NOMO-1 (cell line): ENCODE data around the gene CCDC85C.

Source experiments
- DNase-seq, 2 experiments: peaks; one replicate each; lab custom pipeline; 2025; ENCODE audit not compliant: unreplicated experiment in 2 of 2; lab: John Stamatoyannopoulos, UW

The CCDC85C gene

DNA sequence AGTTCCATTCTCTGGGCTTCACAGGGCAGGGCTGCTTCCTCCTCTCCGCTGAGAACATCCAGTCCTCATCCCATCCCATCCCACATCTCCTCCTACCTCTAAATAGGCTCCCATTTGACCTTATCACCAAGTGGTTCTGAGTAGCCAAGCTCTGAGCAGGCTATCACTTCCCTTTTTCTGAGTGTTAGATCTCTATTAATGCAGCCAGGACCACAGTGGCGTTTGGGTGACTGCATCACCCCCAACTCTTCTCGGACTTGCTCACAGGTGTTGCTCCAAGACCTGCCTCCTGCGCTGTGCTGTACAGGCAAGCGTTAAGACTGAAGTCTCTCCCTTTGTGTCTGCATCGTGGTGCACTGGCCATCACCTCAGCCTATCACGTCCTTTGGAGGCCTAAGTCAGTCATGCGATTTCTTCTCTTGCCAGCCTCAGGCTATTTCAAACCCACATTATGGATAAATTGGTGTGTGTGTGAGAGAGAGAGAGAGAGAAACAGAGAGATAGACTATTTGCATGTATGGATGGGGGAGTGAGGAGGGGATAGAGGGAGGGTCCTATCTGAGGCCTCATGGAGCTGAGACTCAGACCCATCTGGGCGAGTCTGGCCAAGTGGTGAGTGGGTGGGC, 28.5 kb upstream of the CCDC85C start:
- DNase-seq, result no peak

DNA sequence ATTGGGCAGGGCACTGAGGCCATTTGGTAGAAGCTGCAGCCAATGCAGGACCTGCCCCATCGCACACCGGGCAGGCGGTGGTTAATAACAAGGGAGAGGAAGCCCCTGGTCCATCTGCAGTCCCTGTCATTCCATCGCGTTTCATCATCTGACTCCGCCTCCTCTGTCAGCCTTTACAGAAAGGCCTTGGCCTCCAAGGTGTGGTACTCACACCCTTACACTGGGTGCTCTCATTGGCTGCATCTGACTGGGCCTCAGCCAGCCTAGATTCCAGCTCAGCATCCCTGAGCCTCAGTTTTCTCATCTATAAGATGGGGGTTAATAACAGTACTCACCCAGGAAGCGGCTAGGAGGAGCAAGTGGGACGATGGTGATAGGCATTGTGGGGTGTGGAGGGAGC, 26.2 kb upstream of the CCDC85C start:
- DNase-seq, result no peak

DNA sequence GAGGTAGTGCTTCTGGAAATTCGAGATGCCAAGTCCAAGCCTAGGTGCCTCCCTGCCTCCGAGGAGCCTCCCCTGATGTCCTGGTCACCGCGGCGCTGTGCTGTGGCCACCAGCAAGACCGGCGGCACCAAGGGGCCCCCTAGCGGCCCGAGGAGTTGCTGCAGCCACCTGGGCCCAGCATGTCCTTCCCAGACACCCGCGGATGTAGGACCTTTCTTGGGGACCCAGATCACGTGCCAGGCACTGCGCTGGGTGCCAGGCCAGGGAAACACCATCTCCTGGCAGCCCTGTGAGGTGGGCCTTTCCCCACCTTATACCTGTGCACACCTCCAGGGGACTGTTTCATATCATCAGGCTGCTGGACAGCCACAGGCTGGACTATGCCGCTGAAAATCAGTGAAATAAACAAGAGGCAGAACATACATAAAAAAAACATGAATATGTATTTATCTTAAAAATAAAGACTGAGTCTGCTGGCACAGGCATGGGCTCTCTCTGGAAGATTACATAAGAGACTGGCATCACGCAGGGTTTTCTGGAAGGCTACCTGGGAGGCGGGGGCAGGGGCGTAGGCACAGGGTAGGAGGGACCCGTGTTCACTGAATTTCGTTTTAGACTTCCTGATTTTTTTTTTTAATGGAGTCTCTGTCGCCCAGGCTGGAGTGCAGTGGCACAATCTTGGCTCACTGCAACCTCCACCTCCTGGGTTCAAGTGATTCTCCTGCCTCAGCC, 25.0 kb upstream of the CCDC85C start:
- DNase-seq, result peak; percentile 46 to 58

DNA sequence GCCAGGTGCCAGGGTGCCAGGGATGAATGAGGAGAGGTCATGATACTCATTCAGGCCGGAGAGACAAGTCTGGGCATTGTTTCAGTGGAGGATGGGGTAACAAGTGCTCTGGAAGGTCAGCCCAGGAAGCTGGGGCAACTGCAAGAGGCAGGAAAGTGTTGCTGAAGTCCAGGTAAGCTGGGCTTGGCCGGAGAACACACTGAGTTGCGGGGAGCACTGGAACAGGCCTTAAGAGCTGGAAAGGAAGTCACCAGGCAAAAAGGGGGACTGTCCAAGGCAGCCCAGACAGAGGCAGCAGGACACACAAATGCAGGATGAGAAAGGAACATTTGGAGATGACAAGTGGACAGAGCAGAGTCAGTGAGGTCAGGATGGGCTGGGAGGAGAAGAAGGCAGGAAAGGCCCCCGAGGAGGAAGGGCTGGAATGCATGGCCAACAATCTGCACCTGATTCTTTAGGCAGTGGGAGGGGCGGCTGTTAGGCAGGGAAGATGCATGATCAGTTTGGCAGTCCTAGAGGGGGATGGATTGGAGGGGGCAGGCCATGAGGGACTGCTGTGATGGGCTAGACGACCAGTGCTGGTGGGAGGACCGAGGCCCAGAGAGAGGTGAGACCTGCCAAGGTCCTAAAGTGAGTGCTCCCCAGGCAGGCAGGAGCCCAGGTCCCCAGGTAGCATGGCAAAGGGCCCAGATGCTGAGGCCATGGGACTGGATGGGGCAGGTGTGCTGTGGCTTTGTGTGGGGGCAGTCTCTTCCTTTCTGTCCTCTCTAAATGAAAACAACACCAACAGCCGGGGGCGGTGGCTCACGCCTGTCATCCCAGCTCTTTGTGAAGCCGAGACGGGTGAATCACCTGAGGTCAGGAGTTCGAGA, 23.7 kb upstream of the CCDC85C start:
- no peak for DNase-seq

DNA sequence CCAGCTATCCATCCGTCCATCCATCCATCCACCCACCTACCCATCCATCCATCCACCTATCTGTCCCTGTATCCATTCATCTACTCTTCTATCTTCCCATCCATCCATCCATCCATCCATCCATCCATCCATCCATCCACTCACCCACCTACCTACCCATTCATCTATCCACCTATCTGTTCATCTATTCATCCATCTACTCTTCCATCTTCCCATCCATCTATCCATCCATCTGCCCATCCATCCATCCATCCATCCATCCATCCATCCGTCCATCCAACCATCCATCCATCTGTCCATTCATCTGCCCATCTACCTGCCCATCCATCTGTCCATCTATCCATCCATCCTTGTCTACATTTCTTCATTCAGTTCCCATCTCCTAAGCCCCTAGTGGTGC, 23.1 kb upstream of the CCDC85C start:
- no peak for DNase-seq

DNA sequence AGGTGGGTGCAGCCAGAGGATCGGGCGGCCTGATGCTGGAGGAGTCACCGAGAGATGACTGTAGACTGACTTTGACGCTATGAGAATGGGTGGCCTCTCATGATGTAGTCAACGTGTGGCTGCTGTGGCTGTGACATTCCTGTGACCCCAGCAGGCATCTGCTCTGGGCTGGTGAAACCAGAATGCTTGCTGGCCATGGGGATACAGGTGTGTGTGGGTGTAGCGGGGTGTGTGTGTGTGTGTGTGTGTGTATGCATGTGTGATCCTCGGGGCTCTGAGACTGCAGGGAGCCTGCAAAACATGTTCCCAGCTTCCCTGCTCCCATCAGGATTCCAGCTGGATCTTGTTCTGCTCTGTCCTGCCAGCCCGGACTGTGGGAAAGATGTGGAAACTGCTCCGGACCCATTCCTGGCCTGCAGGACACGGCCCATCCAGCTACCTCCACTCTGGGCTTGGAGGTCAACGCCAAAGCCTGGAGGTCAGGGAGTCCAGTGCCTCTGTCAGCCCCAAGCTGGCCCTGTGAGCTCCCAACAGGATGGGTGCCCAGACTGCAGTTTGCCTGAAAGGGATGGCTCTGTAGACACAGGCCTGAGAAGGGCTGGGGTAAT, 22.1 kb upstream of the CCDC85C start:
- no peak for DNase-seq

DNA sequence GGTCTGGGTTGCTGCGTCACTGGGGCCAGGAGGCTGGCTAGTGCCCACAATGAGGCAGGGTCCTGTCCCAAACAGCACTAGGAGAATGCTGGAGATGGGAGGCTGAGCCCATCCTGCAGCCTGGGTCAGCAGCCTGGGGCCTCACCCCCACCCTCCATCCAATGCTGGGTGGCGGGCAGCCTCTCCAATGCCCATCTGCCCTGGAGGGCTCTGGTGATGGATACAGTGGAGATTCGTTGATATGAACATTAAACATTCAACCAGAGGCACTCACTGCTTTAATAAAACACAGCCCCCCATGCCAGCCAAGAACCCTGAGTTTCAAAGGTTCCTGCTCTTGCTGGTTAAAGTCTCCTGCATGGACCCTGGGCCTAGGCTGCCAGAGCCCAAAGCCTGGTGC, 21.5 kb upstream of the CCDC85C start:
- DNase-seq, result no peak

DNA sequence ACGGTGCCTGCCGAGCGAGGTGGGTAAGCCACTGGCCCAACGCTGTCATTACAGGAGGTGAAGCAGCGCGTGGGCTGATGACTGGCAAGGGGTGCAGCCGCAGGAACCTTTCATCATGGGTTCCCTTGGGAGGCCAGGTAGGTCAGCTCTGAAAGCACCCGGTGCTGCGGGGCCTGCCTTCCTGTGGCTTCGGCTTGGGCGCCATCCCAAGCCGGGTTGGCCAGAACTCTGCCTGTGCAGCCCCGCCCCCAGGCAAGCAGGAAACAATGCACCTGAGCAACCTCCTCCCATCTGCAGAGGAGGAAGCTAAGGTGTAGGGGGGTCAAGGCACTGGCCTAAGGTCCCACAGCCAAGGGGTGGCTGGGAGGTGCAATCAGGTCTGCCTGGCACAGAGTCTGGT, 21.0 kb upstream of the CCDC85C start:
- DNase-seq, result no peak

DNA sequence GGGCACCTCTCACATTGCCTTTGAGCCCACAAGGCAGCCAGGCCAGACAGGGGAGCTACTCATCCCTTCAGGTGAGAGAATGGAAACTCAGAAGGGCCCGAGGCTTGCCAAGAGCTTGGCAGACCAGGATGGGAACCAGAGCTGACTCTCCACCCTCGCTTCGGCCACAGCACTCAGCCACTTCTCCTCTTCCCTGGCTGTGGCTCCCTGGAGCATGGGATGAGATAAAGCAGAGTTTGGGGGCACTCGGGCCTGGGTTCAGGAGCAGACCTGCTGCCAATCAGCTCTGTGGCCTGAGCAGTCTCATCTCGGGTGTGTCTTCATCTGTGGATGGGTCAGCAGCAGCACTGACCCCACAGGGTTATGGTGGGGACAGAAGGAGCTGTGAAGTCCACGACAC, 20.0 kb upstream of the CCDC85C start:
- no peak for DNase-seq

DNA sequence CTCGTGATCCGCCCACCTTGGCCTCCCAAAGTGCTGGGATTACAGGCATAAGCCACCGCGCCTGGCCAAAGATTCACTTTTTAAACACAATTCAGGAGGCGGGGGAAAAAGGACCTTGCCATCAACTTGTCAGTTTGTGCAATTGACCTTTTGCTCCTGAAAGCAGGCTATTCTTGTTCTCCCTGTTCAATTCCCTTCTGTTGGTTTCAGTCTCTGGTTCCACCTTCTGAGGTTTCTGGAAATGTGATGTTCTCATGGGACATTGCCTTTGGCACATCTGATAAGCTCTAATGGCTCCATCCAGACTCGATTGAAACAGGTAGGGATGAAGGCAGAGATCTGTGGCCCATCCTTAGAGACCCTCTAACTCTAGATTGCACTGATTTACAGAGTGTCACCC, 17.9 kb upstream of the CCDC85C start:
- DNase-seq, result no peak

DNA sequence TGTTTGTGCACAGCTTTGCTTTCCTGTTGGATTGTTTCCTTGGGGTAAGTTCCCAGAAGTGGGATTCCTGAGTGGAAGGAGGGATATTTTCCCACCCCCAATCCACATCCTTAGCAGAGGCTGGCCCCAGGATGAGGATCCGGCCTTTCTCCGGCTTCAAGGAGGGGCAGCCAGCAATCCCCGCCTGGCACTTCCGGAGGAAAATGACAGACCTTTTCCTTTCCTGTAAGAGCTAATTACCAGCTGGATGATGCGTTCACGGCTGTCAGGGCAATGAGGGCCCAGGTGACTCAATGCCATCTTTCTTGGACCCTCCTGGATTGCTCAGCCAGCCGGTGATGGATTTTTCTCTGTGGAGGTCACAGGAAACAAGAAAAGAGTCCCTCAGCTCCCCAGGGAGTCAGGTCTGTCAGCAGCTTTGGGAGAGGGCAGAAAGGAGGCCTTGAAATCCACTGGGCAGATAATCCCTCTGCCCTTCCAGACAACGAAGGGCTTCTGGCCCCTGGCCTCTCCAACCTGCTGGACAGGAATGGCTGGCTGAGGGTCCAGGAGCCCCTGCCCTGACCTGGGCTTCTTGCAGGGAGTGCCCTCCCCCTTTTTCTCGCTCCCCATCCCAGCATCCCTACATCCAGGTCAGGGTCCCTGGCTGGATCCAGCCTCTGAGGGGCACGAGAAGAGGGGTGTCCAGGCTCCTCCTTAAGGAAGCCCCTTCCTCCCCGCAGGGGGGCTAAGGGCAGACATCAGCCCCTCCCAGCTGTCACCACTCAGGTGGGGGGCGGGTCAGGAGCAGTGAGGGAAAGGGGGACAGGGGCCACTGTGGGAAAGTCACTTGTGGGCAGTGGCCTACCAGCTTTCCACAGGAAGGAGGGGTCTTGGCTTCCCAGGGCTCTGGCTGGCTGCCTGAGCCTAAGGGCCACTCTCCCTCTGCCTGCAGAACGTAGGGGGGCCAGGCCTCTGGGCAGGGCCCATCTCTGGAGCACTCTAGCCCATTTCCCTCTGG, 16.1 kb upstream of the CCDC85C start:
- DNase-seq, result no peak

DNA sequence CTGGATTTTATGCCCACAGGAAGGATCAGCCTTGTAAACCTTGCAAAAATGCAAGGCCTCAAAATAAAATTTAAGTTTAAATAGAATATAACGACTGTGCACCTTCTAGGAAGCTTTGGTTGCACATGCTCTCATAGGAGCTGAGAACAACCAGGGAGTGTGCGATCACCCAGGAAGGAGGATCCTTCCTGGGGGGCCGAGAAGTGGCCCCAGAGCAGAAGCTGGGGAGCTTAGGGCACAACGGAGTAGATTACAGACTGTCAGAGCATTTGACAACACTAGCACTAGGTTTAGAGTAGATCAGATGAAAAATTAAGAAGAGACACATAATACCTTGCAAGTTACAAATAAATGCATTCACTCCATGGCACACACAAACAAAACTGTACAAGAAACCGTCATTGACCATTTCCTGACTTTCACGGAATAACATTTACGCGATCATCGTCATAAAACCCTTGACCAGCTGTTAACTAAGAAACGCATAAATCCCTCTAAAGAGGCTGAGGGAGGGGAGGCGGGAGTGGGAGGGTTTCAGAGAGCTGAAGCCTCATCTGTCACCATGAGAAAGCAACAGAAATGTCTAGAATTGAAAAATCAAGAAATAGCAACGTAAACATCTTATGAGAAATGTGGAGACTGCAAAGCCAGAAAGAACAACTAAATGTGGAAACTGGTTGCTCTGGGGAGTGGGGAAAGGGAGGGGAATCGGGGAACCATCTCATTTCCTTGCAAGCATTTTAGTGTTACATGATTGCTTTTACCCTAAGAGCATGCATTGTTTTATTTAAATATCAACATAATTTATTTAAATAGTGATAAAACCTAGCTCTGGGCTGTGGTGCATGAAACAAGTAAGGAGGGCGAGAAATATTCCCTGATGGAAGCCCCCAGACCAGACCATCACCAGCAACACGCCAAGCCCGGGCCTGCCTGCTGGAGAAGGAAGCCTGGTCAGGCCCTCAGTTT, 13.1 kb upstream of the CCDC85C start:
- DNase-seq, result no peak

DNA sequence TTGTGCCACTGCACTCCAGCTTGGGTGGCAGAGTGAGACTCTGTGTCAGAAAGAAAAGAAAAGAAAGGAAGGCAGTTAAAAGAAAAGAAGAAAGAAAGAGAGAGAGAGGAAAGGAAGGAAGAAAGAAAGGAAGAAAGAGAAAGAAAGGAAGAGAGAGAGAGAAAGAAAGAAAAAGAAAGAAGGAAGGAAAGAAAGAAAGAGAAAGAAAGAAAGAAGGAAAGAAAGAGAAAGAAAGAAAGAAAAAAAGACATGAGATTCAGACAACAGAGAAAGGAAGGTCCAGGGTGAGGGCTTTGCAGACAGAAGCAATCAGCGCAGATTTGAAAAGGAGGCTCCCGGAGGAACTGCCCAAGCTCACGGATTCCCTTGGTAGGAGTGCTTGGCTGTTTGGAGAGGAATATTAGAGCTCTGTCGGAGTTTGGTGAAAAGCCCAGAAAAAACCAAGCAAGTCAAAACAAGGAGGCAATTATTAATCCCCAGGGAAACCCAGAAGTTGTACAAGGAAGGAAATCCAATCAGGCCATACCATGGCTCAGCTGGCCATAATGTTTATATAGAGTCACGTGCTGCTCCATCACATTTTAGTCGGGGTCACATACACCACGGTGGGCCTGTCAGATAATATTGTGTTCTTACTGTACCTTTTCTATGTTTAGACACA, 11.6 kb upstream of the CCDC85C start:
- no peak for DNase-seq

DNA sequence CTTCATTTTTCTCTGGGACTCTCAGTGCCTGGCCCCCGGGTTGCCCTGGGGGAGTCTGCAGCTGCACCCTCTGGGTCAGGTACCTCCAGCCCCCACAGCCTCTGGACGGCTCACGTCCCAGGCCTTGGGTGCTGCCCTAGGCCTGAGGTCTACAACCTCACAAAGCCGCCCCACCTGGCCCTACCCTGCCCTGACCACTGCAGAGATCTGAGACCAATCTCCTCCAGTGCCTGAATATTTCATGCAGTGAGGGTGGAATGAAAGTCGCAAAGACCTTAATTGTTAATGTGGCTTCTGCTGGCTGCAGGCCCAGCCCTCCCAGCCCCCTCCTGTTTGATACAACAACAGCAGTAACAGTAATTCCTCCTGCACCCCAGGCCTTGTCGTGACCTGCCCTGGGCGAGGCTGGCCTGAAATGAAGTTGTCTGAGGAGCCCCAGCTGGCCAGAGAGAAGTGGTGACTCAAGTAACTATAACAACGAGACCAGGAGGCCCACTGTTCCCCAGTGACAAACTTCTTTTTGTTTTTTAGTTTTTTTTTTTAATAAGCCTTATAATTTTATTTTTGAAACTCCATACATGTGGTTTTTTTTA, 8.8 kb upstream of the CCDC85C start:
- DNase-seq, result no peak

DNA sequence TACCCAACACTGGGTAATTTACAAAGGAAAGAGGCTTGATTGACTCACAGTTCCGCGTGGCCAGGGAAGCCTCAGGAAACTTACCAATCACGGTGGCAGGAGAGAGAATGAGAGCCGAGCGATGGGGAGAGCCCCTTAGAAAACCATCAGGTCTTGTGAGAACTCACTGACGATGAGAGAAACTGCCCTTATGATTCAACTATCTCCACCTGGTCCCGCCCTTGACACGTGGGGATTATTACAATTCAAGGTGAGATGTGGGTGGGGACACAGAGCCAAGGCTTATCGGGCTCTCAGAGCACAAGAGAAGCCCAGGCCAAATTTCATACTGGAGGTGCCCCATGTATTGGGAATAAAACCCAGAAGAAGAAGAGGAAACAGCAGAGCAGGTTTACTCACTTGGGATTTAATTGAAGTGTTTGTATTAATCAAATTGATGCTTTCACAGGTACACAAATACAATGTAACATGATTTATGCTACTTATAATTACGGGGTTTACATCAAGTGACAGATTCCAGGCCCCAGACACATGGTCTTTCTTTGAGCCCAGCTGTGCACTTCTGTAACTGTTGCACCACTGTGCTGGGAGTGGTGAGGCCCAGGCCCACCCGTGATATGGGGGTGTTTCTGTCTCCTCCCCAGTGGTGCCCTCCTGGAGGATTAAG, 8.2 kb upstream of the CCDC85C start:
- DNase-seq, result no peak

DNA sequence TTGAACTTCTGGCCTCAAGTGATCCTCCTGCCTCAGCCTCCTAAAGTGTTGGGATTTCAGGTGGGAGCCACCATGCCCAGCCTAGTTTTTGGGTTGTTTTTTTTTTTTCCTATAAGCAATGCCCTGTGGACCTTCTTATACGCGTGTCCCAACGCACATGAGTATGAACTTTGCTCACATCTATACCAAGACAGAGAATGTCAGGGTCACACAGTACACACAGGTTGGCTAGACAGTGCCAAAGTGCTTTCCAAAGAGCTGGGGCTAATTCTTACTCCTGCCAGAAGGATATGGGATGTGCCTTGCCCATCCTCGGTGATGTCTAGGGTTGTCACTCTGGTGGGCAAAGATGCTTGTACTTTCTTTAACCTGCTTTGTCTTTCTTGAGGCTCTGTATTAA, 7.6 kb upstream of the CCDC85C start:
- DNase-seq, result no peak
